HepG2 (cell line): ENCODE data around the gene CABP4. TPM values are rescaled to one million over a fixed set of nuclear protein-coding genes. Genes with fewer than 3 reads are reported as not detected.
A peak's percentile ranks its signal among the peaks of the same experiment; 100 is the strongest.
"Not testable (repeated sequence)": the region's sequence is repeated elsewhere in the genome, so short reads cannot be mapped to it uniquely, and the experiment has no call there.

Source experiments
- ETV5 ChIP-seq: IDR thresholded peaks from 2 replicates; pipeline ENCODE4 v1.6.1; 2018; ENCODE audit warnings: missing biosample characterization, missing genetic modification reagents, inconsistent platforms, borderline replicate concordance
- FOXA1 ChIP-seq, 2 experiments: fragments of 450-650 bp in 1 of 2; sonication (generic) in 1 of 2; formaldehyde crosslinking in 1 of 2; IDR thresholded peaks; 2 replicates each; pipeline versions ENCODE4 v1.4.0 to v1.6.1; 2016 to 2020; ENCODE audit warnings: missing genetic modification reagents in 1 of 2
- KDM5B ChIP-seq: sonication (generic); formaldehyde crosslinking; IDR thresholded peaks from 2 replicates; pipeline ENCODE4 v1.4.0; 2020; ENCODE audit warnings: missing genetic modification reagents, mild to moderate bottlenecking, borderline replicate concordance
- NR2F6 ChIP-seq, 2 experiments: IDR thresholded peaks; 2 replicates each; pipeline ENCODE4 v1.6.1; 2016; ENCODE audit warnings: antibody characterized with exemption in 1 of 2, mild to moderate bottlenecking in 1 of 2
- SOX6 ChIP-seq, 2 experiments: fragments of 450-650 bp in 1 of 2; sonication (generic) in 1 of 2; formaldehyde crosslinking in 1 of 2; IDR thresholded peaks; 2 replicates each; pipeline versions ENCODE4 v1.4.0 to v1.6.1; 2017 to 2020; ENCODE audit warnings: antibody characterized with exemption in 1 of 2, mild to moderate bottlenecking in 1 of 2, missing genetic modification reagents in 1 of 2
- YY1 ChIP-seq: IDR thresholded peaks from 2 replicates; pipeline ENCODE4 v1.6.1; 2011; ENCODE audit warnings: low read length, low read depth, moderate library complexity, mild to moderate bottlenecking; ENCODE audit not compliant: insufficient read depth, insufficient replicate concordance
- ZIK1 ChIP-seq: sonication (generic); formaldehyde crosslinking; IDR thresholded peaks from 2 replicates; pipeline ENCODE4 v1.5.0; 2020; ENCODE audit warnings: mild to moderate bottlenecking, low read depth, missing genetic modification reagents, borderline replicate concordance
- ZKSCAN8 ChIP-seq: IDR thresholded peaks from 2 replicates; pipeline ENCODE4 v1.6.1; 2016; ENCODE audit warnings: borderline replicate concordance, missing genetic modification reagents, missing compliant biosample characterization
- ZMYM3 ChIP-seq: sonication (generic); formaldehyde crosslinking; IDR thresholded peaks from 2 replicates; pipeline ENCODE4 v1.5.1; 2020; ENCODE audit warnings: mild to moderate bottlenecking, missing genetic modification reagents
- ZNF430 ChIP-seq: sonication (generic); formaldehyde crosslinking; IDR thresholded peaks from 2 replicates; pipeline ENCODE4 v1.9.0; 2021; ENCODE audit warnings: mild to moderate bottlenecking, missing genetic modification reagents
- ZNF460 ChIP-seq: sonication (generic); formaldehyde crosslinking; IDR thresholded peaks from 2 replicates; pipeline ENCODE4 v1.5.1; 2020; ENCODE audit warnings: missing genetic modification reagents, mild to moderate bottlenecking, borderline replicate concordance
- polyA plus RNA-seq, 8 experiments: library from polyadenylated mRNA; depleted of rRNA in 3 of 8; stranded (reverse) in 7 of 8; unstranded in 1 of 8; fragments of >200 nt; fragmentation: Illumina TruSeq in 4 of 8; extraction: Trizol in 4 of 8; gene quantifications; 2 replicates each; pipeline versions ENCODE4 v1.2.1 to v1.2.3, GENCODE V29; 2011 to 2016; ENCODE audit warnings: low read depth in 4 of 8, missing spikeins in 1 of 8, mixed read lengths in 1 of 8; ENCODE audit not compliant: insufficient read depth in 1 of 8
- total RNA-seq, 5 experiments: library from RNA; depleted of rRNA; stranded (reverse); fragments of >200 nt; fragmentation: Illumina TruSeq; extraction: Trizol; gene quantifications; 2 replicates each; pipeline ENCODE4 v1.2.3, GENCODE V29; 2016; ENCODE audit warnings: low read depth in 1 of 5
- TF ChIP-seq, protein P1 (sequence below), 2 experiments: sonication (generic) in 1 of 2; formaldehyde crosslinking in 1 of 2; IDR thresholded peaks; 2 replicates each; pipeline versions ENCODE4 v1.6.1 to v1.9.0; 2014 to 2022; ENCODE audit warnings: antibody characterized with exemption in 1 of 2, borderline replicate concordance in 1 of 2, inconsistent platforms in 1 of 2, low read depth in 1 of 2, missing genetic modification reagents in 1 of 2
- TF ChIP-seq, protein P2 (sequence below): sonication (generic); formaldehyde crosslinking; IDR thresholded peaks from 2 replicates; pipeline ENCODE4 v1.8.0; 2022; ENCODE audit warnings: mild to moderate bottlenecking, missing genetic modification reagents; ENCODE audit not compliant: insufficient replicate concordance
- TF ChIP-seq, protein P3 (sequence below): sonication (generic); formaldehyde crosslinking; IDR thresholded peaks from 2 replicates; pipeline ENCODE4 v1.4.0; 2020; ENCODE audit warnings: missing genetic modification reagents
- TF ChIP-seq, protein P4 (sequence below): sonication (generic); formaldehyde crosslinking; IDR thresholded peaks from 2 replicates; pipeline ENCODE4 v1.4.0; 2020; ENCODE audit warnings: missing genetic modification reagents, low read depth, mild to moderate bottlenecking, borderline replicate concordance

The CABP4 gene
- total and polyA plus RNA-seq, 2 of the 13 experiments (the other 11 are each of a cell fraction or from before 2014, with no cell fraction given), result not detected

DNA sequence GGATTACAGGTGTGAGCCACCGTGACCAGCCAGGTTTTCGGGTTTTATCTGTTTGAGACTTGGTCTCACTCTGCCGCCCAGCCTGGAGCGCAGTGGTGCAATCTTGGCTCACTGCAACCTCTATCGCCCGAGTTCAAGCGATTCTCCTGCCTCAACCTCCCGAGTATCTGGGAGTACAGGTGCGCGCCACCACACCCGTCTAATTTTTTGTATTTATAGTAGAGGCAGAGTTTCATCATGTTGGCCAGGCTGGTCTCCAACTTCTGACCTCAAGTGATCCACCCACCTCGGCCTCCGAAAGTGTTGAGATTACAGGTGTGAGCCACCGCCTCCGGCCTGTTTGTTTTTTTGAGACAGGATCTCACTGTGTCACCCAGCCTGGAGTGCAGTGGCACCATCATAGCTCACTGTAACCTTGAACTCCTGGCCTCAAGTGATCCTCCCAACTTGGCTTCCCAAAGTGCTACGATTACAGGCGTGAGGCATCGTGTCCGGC is 27.7 kb upstream of the CABP4 start (continued):
- TF ChIP-seq, protein P1, sequence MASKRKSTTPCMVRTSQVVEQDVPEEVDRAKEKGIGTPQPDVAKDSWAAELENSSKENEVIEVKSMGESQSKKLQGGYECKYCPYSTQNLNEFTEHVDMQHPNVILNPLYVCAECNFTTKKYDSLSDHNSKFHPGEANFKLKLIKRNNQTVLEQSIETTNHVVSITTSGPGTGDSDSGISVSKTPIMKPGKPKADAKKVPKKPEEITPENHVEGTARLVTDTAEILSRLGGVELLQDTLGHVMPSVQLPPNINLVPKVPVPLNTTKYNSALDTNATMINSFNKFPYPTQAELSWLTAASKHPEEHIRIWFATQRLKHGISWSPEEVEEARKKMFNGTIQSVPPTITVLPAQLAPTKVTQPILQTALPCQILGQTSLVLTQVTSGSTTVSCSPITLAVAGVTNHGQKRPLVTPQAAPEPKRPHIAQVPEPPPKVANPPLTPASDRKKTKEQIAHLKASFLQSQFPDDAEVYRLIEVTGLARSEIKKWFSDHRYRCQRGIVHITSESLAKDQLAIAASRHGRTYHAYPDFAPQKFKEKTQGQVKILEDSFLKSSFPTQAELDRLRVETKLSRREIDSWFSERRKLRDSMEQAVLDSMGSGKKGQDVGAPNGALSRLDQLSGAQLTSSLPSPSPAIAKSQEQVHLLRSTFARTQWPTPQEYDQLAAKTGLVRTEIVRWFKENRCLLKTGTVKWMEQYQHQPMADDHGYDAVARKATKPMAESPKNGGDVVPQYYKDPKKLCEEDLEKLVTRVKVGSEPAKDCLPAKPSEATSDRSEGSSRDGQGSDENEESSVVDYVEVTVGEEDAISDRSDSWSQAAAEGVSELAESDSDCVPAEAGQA (IDR thresholded peaks at IDR 0.05; ENCODE audit: low read depth), result 0 out of 2 replicates have a peak, but pooled peaks have one; percentile 33
- TF ChIP-seq, protein P1 (CRISPR knock-in tag; IDR thresholded peaks at IDR 0.05; ENCODE audit: borderline replicate concordance), result not testable (repeated sequence)
- TF ChIP-seq ZNF460 (CRISPR knock-in tag) (peak; percentile 94), ZIK1 (CRISPR knock-in tag) (0 out of 2 replicates have a peak, but pooled peaks have one; percentile 14), ZKSCAN8 (CRISPR knock-in tag) (0 out of 2 replicates have a peak, but pooled peaks have one; percentile 9), ZNF430 (CRISPR knock-in tag) (peak; percentile 16; the same call in 1 of the 2 replicates), YY1 (peak; percentile 23), FOXA1 (CRISPR knock-in tag; IDR thresholded peaks at IDR 0.05) (peak; percentile 35), NR2F6 (IDR thresholded peaks at IDR 0.05) (peak; percentile 70), NR2F6 (CRISPR knock-in tag; IDR thresholded peaks at IDR 0.05) (peak; percentile 88), SOX6 (CRISPR knock-in tag; IDR thresholded peaks at IDR 0.05) (0 out of 2 replicates have a peak, but pooled peaks have one; percentile 4), ZMYM3 (CRISPR knock-in tag) (peak; percentile 9; the same call in 1 of the 2 replicates), ETV5 (peak; percentile 39; the same call in 1 of the 2 replicates), KDM5B (CRISPR knock-in tag) (peak; percentile 40; the same call in 1 of the 2 replicates)
- TF ChIP-seq, protein P2, sequence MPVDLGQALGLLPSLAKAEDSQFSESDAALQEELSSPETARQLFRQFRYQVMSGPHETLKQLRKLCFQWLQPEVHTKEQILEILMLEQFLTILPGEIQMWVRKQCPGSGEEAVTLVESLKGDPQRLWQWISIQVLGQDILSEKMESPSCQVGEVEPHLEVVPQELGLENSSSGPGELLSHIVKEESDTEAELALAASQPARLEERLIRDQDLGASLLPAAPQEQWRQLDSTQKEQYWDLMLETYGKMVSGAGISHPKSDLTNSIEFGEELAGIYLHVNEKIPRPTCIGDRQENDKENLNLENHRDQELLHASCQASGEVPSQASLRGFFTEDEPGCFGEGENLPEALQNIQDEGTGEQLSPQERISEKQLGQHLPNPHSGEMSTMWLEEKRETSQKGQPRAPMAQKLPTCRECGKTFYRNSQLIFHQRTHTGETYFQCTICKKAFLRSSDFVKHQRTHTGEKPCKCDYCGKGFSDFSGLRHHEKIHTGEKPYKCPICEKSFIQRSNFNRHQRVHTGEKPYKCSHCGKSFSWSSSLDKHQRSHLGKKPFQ (CRISPR knock-in tag), result peak; percentile 86
- TF ChIP-seq, protein P3, sequence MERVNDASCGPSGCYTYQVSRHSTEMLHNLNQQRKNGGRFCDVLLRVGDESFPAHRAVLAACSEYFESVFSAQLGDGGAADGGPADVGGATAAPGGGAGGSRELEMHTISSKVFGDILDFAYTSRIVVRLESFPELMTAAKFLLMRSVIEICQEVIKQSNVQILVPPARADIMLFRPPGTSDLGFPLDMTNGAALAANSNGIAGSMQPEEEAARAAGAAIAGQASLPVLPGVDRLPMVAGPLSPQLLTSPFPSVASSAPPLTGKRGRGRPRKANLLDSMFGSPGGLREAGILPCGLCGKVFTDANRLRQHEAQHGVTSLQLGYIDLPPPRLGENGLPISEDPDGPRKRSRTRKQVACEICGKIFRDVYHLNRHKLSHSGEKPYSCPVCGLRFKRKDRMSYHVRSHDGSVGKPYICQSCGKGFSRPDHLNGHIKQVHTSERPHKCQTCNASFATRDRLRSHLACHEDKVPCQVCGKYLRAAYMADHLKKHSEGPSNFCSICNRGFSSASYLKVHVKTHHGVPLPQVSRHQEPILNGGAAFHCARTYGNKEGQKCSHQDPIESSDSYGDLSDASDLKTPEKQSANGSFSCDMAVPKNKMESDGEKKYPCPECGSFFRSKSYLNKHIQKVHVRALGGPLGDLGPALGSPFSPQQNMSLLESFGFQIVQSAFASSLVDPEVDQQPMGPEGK (CRISPR knock-in tag), result 0 out of 2 replicates have a peak, but pooled peaks have one; percentile 14
- TF ChIP-seq, protein P4, sequence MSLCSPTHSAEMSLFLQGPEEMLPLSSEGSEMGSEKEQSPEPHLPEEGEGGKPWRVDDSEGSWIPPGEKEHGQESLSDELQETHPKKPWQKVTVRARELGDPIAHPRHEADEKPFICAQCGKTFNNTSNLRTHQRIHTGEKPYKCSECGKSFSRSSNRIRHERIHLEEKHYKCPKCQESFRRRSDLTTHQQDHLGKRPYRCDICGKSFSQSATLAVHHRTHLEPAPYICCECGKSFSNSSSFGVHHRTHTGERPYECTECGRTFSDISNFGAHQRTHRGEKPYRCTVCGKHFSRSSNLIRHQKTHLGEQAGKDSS, result 0 out of 2 replicates have a peak, but pooled peaks have one; percentile 8
- TF ChIP-seq FOXA1, SOX6 (IDR thresholded peaks at IDR 0.05): not testable (repeated sequence)
